ENCODE results near the gene GPSM3.

Gene GPSM3

DNA sequence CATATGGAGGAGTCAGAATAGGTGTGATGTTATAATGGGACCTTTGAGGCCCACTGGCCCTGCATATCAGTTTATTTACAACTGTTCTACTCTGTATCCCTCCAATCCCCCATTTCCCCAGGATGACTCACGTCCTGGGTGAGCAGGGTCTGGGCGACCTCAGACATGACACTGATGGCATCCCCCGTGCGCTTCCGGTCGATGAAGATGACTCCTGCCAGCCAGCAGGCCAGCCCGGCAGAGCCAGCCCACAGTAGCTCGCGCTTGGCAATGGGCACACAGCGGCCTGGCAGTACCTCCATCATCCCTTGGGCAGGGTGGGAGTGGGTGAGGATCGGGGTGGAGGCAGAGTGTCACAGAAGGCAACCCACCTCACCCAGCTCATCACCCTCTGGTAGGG, 22.1 kb downstream of the GPSM3 start:
- no peak for DNase-seq

GRCh38 chr6:32168807-32169591, 23.4 kb downstream of the GPSM3 start:
- DNase-seq: no peak

DNA sequence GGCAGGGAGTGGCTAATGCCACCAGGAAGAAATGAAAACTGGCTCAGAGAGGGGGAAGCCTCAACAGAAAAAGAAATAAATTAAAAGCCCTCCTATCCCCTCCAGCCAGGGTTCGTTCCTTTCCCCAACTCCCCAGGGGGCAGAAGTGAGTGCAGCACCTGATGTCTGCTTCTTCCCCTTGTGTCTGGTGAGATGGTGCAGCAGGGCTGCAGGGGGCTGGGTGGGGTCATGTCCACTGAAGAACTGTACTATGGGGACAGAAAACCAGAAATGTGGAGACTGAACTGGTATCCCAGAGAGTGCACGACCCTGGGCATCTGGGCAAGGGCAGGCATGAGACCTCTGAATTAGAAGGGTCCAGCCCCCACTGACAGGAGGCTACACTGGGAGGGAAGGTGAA, 24.1 kb downstream of the GPSM3 start:
- no peak for DNase-seq

- no peak for DNase-seq
These were observed 24.6 kb downstream of the GPSM3 start for GRCh38 chr6:32167761-32168262.

DNA sequence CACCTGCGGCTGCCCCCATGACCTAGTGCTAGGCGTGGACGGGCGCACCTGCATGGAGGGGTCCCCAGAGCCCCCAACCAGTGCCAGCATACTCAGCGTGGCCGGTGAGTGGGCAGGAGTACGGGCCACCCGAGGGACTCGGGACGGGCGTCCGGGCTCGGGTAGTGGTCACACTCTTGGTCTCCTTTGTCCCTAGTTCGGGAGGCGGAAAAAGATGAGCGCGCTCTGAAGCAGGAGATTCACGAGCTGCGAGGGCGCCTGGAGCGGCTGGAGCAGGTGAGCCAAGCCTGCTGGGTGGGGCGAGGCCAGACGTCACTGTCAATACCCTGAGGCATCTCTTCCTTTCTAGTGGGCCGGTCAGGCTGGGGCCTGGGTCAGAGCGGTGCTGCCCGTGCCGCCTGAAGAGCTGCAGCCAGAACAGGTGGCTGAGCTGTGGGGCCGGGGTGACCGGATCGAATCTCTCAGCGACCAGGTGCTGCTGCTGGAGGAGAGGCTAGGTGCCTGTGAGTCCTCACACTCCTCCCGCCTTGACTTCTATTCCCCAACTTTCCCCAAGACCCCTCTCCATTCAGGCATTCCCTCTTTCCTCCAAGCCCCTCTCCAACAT, 25.2 kb downstream of the GPSM3 start:
- no peak for DNase-seq

GRCh38 chr6:32166411-32167061, 25.9 kb downstream of the GPSM3 start:
- no peak for DNase-seq

GRCh38 chr6:32164295-32164694, 28.1 kb downstream of the GPSM3 start, which contains the start of gene EGFL8:
TSS of gene EGFL8 (plus strand) at chr6:32164595. CDS start at chr6:32166166, 1,571 bp downstream.
- no peak for DNase-seq

DNA sequence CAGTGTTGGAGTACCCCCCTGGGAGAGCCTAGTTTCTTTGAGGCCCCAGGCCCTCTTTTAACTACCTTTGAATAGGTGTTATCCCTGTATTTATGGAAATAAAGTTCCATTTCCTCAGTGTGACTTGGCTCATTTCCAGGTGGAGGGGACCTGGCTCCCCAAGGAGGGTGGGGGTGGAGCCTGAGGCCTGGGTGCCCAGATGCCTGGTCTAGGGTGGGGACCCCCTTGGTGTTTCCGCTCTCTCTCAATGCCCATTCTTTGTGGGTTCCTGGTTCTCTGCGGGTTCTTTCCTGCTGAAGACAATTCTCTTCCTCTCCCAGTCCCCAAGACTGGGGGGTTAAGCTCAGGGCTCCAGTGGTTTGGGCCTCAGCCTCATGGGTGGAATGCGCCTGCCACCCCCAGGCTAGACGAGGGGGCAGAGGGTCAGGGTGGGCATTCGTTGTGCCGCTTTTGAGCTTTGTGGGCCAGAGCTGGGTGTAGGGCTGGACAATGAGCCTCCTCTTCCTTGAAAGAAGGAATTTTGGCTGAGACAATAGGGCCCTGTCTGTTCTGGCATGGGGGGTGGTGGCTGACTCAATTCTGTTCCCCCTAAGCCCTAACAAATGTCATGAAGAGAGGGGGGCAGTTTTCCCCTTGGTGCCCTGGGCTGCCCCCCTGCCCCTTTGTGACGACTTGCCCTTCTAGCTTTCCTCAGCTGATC, 28.7 kb downstream of the GPSM3 start:
- DNase-seq: no peak

DNA sequence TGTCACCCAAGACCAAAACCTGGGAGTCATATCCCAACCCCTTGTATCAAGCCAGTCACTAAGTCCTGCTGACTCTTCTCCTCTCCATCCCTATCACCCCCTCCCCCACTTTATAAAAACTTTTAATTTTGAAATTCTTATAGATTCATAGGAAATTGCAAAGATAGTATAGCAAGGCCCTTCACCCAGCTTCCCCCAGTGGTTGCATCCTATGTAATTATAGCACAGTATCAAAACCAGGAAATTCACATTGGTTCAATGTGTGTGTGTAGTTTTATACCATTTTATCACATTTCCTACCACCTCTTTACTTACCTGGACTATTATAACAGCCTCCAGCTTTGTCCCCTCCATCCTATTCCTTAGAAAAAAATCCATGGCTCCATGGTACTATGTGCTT, 34.4 kb downstream of the GPSM3 start:
- no peak for DNase-seq

DNA sequence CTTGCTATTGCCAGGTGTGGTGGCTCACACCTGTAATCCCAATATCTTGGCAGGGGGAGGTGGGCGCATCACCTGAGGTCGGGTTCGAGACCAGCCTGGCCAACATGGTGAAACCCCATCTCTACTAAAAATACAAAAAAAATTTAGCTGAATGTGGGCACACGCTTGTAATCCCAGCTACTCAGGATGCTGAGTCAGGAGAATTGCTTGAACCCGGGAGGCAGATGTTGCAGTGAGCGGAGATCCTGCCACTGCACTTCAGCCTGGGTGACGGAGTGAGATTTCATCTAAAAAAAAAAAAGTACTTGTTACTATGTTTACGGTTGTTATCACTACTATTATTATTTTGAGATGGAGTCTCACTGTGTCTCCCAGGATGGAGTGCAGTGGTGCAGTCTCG, 35.6 kb downstream of the GPSM3 start:
- DNase-seq: no peak

DNA sequence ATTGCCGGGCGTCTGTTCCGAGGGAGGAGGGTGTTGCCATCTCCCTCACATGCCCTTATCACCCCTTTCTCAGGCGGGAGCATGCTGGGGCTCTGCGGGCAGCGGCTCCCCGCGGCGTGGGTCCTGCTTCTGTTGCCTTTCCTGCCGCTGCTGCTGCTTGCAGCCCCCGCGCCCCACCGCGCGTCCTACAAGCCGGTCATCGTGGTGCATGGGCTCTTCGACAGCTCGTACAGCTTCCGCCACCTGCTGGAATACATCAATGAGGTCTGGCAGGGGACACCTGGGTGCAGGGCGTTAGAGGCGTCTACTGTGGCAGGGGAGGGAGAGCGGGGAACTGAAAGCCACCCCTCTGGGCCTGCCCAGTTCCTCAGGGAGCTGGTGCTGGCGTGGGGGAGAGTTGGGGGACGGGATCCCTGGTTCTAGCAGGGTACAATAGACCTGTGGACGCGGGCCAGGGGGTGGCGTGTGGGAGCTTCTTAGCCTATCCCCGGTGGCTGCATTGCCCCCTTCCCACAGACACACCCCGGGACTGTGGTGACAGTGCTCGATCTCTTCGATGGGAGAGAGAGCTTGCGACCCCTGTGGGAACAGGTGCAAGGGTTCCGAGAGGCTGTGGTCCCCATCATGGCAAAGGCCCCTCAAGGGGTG, 37.8 kb downstream of the GPSM3 start:
- peak; percentile 75 for DNase-seq

DNA sequence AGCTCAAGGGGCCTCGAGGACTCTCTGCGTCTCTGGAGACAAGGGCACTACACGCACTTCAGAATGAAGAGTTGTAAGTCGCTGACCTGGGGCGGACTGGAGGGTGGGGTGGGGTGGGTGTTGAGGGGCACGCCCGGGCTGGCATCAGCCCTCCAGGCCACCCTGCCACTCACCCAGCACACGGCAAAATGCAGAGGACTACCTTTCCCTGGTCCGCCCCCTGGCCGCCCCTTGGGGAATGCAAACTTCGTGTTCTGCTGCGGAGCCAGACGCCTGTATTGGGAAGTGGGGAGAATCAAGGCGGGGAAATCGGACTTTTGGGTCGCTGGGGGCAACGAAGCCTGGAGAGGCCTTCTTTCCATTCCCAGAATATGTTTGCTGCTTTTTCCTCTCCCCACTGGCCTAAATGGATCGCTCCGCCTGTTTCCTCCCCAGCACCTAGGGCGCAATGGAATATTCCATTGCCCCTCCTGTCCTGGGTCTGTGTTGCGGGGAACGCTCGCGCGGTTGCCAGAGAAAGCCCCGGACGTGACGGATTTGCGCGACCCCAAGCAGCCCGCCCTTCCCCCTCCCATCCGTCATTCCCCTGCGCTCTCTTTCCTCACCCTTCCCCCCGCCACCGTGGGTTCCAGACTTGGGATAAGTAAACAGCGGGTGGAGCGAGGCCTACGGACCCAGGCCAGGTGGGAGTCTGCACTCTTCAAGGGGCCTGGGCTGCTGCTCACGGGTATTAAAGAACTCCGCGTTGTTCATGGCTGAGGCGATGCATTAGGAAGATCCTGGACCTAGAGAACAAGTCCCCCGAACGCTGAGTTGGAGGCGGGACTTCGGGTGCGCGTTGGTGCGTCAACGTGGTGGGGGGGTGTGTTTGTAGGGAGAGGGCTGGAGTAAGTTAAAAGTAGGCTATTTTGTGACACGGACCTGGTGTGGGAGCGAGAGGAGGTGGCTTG, 38.6 kb downstream of the GPSM3 start, which contains the start of gene PPT2:
Gene PPT2 (plus strand): TSS at position 578 of the 950 bp plus-strand sequence. CDS start 454 bp downstream, outside the sequence.
- peak; percentile 73 for DNase-seq

DNA sequence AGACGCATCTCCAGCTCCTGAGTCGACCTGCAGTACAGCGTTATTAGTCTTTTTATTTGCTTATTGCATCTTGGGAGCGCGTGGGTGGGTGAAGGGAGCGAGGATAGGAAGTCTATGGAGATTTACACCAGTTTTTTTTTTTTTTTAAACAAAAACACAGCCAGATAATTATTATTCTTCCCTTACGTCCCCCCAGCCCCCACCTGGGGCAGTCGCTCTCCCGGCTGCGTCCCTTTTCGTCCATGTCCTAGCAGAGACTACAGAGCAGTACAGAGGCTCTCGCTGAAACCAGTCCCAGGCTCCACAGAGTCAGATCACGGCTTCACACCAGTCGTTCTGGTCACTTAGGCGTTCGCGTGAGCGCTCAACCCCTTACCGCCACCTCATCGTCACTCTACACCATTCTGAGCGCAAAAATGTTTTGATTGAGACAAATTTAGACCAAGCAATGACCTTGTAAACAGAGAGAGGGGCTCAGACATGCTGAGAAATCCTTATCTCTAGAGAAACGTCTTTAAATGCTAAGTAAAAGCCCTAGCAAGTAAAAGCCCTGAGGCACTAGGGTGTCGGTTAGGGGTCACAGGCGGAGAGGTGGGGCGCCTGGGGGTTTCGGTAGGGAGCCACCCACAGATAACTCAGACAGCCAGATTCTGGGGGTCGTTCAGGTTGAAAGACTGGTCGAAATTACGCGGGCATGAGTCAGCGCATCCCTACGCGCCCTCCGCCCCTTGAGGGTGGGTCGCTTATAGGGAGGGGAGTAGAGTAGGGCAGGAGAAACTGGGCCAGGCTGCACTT, 39.5 kb downstream of the GPSM3 start:
- no peak for DNase-seq

DNA sequence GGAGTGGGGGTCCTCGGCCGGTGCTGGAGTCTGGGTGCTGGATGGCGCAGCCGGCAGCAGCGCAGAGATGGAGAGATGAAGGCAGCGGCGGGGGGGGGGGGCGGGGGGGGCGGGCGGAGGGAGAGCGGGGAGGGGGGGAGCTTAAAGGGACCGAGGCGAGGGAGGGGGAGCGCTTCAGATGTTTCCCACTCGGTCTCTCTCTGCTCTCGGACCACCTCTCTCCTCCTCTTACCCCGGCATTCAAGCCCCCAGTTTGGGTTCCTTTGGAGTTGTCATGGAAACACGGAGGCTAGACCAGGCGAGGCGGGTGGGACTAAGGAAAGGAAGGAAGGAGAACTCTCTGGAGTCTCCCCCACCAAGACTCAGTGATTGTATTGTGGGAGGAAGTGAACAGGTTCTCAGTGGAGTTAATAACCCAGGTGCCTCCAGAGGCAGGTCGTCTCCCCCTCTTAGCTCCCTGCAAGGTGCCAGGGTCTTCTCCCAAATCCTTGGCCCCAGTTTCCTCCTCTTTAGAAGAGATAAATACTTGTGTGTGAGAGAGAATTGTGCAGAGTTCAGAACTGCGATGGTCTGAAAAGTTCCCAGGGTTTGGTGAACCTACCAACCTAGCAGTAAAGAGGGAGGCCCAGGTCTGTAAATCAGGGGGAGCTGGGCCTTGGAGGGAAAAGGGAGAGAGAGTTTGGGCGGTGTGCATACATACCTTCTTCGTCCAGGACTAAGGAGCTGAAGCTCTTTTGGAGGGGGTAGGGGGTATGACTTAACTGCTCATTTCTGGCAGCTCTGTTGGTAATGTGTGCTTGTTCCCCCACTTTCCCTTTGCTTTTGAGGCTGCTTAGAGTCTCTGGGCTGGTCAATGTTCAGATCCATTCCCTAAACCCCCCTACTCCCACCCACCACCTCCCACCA, 40.3 kb downstream of the GPSM3 start, which contains the start of gene PRRT1:
Gene PRRT1 (minus strand): TSS at position 77 of the 906 bp plus-strand sequence. CDS start 112 bp downstream, outside the sequence.
- DNase-seq: peak; percentile 40

GRCh38 chr6:32151181-32151862, 41.1 kb downstream of the GPSM3 start:
- DNase-seq: no peak

GRCh38 chr6:32149932-32150870, 42.2 kb downstream of the GPSM3 start:
- no peak for DNase-seq

- no peak for DNase-seq
These were observed 43.2 kb downstream of the GPSM3 start for GRCh38 chr6:32149092-32149755.

Measured in CD4-positive, alpha-beta T cell treated with Interleukin-6 for 4 hours (primary cell).